Measurements from ENCODE around the gene GNA12.

DNA sequence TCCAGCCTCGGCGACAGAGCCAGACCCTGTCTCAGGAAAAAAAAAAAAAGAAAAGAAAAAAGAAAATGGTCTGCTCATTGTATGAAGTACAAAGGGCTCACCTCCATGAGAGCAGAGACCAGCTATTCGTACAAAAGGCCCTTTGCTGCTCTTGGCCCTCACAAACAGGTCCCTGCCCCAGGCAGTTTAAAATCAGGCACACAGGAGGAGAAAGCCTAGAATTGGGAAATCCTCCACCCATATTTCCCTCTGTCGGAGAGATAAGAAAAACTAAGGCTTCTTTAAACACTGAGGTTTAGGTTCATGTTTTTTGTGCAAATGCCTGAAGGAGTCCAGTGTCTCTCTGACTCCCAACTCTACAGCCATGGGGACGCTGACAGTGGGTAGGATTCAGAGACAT is 15.1 kb downstream of the GNA12 start:
- no peak for TF ChIP-seq EZH2phosphoT487 (IDR thresholded peaks at IDR 0.05; ENCODE audit: borderline replicate concordance, low read length)
- TF ChIP-seq, protein P1, sequence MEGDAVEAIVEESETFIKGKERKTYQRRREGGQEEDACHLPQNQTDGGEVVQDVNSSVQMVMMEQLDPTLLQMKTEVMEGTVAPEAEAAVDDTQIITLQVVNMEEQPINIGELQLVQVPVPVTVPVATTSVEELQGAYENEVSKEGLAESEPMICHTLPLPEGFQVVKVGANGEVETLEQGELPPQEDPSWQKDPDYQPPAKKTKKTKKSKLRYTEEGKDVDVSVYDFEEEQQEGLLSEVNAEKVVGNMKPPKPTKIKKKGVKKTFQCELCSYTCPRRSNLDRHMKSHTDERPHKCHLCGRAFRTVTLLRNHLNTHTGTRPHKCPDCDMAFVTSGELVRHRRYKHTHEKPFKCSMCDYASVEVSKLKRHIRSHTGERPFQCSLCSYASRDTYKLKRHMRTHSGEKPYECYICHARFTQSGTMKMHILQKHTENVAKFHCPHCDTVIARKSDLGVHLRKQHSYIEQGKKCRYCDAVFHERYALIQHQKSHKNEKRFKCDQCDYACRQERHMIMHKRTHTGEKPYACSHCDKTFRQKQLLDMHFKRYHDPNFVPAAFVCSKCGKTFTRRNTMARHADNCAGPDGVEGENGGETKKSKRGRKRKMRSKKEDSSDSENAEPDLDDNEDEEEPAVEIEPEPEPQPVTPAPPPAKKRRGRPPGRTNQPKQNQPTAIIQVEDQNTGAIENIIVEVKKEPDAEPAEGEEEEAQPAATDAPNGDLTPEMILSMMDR (IDR thresholded peaks at IDR 0.05; ENCODE audit: low read depth, low read length, poor library complexity, severe bottlenecking) = no peak
